HG03432 (cell line): Measurements from ENCODE around the gene KIR2DL4.
"Not testable (repeated sequence)": the region's sequence is repeated elsewhere in the genome, so short reads cannot be mapped to it uniquely, and the experiment has no call there.

ENCODE experiments used
- ATAC-seq: cut with Tn5 transposase; IDR thresholded peaks from one replicate; pipeline ENCODE4 v1.9.1; 2021; ENCODE audit warnings: mild to moderate bottlenecking, moderate library complexity; ENCODE audit not compliant: unreplicated experiment

The KIR2DL4 gene

DNA sequence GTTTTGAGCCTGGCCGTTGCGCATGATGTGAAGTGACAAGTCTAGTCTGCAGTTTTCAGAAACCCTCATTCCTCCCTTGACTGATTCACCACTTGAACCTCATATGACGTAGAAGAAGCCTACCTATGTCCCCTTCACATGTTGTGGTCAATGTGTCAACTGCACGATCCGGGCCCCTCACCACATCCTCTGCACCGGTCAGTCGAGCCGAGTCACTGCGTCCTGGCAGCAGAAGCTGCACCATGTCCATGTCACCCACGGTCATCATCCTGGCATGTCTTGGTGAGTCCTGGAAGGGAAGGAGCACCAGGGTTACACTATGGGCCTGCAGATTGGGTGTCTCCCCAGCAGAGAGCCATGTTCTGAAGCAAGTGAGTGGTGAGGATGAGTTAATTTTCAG lies at the start of gene KIR2DL4:
TSS of gene KIR2DL4 (plus strand) at position 201 of the 400 bp plus-strand sequence. CDS start at position 243, 42 bp downstream.
- ATAC-seq, result no peak

DNA sequence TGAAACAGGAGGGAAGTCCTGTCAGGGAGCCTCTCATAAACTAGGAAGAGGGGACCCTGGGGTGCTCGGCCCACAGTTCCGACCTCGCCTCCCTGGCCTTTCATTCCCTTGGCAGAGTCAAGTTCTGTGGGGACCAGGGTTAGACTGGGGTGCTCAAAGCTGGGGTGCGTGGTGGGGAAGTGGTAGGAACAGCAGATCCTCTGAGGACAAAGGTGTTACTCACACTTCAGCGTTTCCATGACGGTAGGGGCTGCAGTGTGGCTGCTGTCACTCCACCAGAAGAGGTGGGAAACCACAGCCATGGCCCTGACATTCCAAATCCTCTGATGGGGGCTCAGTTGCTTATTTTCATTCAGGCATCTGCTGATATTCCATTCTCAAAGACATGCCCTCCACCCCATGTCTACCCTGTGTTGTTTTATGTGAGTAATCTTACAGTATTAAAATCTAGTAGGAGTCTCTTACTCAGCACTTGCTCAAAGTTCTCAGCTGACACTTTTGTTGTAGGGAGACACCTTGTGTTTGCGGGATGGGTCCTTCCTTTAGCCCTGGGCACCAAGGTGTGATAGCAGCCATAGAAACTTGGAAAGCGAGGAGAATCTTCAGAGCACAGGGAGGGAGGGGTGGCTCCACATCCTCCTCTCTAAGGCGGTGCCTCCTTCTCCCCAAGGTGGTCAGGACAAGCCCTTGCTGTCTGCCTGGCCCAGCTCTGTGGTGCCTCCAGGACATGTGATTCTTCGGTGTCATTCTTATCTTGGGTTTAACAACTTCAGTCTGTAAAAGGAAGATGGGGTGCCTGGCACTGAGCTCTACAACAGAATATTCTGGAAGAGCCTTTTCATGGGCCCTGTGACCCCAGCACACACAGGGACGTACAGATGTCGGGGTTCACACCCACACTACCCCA lies 47.0 kb upstream of the KIR2DL4 start:
- not testable (repeated sequence) for ATAC-seq

DNA sequence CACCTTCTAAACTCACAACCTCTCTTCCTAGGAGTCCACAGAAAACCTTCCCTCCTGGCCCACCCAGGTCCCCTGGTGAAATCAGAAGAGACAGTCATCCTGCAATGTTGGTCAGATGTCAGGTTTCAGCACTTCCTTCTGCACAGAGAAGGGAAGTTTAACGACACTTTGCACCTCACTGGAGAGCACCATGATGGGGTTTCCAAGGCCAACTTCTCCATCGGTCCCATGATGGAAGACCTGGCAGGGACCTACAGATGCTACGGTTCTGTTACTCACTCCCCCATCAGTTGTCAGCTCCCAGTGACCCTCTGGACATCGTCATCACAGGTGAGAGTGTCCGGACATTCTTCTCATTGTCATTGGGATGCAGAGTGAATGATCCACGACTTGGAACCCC lies 44.8 kb upstream of the KIR2DL4 start:
- not testable (repeated sequence) for ATAC-seq

DNA sequence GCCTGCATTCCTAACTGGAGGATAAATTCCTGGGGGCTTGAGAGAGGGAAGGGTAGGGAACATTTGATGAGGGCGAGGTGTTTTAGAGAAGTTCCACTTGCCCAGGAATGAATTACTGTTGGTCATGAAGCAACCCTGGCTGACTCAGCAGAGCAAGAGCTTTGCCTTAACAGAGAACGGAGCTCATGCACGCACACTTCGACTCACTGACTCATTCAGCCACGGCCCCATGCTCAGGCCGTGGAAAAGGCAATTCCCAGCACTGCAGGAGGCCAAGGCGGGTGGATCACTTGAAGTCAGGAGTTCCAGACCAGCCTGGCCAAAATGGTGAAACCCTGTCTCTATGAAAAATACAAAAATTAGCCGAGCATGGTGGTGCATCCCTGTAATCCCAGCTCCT lies 39.2 kb upstream of the KIR2DL4 start:
- ATAC-seq, result not testable (repeated sequence)

DNA sequence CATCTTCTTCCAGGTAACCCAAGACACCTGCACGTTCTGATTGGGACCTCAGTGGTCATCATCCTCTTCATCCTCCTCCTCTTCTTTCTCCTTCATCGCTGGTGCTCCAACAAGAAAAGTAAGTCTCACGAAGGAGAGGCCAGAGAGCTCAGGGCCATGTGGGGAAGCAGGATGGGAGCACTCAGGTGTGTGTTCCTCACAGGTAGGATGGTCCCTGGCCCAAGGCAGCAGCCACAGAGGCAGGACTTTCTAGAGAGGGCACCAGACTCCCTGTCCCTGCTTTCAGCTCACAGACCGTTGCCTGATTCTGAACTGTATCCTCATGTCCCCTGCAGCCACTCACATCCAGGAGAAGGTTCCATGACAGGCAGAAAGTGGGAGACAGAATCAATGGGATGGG lies 36.9 kb upstream of the KIR2DL4 start:
- ATAC-seq, result not testable (repeated sequence)

DNA sequence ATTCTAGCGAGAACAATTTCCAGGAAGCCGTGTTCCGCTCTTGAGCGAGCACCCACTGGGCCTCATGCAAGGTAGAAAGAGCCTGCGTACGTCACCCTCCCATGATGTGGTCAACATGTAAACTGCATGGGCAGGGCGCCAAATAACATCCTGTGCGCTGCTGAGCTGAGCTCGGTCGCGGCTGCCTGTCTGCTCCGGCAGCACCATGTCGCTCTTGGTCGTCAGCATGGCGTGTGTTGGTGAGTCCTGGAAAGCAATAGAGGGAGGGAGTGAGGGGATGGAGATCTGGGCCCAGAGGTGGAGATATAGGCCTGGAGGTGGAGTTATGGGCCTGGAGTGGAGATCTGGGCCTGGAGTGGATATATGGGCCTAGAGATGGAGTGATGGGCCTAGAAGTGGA lies 33.8 kb upstream of the KIR2DL4 start, which contains the start of gene KIR2DL1:
TSS of gene KIR2DL1 (plus strand) at position 148 of the 400 bp plus-strand sequence. CDS start at position 206, 58 bp downstream.
- ATAC-seq, result not testable (repeated sequence)

DNA sequence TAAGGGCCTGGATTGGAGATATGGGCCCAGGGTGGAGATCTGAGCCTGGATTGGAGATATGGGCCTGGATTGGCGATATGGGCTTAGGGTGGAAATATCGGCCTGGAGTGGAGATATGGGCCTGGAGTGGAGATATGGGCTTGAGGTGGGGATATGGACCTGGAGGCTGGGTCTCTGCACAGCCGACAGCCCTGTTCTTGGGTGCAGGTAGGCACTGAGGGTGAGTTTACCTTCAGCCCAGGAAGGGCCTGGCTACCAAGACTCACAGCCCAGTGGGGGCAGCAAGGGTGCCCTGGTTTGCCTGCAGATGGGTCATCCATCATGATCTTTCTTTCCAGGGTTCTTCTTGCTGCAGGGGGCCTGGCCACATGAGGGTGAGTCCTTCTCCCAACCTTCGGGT lies 32.9 kb upstream of the KIR2DL4 start:
- ATAC-seq, result not testable (repeated sequence)

DNA sequence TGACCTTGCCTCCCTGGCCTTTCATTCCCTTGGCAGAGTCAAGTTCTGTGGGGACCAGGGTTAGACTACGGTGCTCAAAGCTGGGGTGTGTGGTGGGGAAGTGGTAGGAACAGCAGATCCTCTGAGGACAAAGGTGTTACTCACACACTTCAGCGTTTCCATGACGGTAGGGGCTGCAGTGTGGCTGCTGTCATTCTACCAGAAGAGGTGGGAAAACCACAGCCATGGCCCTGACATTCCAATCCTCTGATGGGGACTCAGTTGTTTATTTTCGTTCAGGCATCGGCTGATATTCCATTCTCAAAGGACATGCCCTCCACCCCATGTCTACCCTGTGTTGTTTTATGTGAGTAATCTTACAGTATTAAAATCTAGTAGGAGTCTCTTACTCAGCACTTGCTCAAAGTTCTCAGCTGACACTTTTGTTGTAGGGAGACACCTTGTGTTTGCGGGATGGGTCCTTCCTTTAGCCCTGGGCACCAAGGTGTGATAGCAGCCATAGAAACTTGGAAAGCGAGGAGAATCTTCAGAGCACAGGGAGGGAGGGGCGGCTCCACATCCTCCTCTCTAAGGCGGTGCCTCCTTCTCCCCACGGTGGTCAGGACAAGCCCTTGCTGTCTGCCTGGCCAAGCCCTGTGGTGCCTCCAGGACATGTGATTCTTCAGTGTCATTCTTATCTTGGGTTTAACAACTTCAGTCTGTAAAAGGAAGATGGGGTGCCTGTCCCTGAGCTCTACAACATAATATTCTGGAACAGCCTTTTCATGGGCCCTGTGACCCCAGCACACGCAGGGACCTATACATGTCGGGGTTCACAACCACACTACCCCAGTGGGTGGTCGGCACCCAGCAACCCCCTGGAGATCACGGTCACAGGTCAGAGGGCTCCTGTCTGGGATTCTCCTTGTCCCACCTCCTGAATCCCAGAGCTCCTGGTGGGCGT lies 32.1 kb upstream of the KIR2DL4 start:
- ATAC-seq, result not testable (repeated sequence)

DNA sequence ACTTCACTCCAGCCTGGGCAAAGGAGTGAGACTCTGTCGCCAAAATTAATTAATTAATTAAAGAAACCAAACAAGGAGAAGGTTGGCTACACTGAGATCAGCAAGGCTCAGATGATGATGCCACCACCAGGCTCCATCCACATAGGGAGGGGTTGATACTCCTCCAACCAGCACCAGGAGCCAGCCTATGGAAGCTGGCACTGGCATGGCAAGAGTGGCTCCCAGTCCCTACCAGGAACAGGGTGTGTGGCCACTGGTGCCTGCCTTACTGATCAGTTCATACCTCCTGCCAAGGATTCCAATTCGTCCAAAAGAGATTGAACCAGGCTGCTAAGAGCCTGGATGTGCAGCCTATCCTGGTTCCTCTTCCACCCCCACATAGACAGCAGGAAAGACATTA lies 30.7 kb upstream of the KIR2DL4 start:
- not testable (repeated sequence) for ATAC-seq

DNA sequence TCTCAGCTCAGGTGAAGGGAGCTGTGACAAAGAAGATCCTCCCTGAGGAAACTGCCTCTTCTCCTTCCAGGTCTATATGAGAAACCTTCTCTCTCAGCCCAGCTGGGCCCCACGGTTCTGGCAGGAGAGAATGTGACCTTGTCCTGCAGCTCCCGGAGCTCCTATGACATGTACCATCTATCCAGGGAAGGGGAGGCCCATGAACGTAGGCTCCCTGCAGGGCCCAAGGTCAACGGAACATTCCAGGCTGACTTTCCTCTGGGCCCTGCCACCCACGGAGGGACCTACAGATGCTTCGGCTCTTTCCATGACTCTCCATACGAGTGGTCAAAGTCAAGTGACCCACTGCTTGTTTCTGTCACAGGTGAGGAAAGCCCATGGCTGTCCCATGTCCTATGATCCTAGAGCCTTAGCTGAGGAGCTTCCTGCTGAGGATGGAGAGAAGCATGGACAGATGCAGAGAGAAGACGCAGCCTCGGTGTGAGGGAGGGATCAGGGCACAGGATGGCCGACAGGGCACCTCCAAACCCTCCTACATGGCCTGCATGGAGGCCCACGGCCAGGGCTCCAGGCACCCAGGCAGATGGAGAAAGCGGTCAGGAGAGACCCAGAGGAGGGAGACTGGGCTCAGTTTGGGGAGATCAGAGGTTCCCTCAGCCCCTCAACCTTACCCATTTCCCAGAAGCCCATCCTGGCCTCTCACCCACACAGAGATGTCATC lies 28.2 kb upstream of the KIR2DL4 start:
- ATAC-seq, result not testable (repeated sequence)

DNA sequence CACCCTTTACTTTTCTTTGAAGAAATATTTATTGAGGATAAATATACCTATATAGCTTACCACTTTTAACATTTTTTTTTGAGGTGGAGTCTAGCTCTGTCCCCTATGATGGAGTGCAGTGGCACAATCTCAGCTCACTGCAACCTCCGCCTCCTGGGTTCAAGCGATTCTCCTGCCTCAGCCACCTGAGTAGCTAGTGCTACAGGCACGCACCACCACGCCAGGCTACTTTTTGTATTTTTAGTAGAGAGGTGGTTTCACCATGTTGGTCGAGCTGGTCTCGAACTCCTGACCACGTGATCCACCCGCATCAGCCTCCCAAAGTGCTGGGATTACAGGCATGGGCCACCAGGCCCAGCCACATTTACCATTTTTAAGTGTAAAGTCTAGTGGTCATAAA lies 27.6 kb upstream of the KIR2DL4 start:
- not testable (repeated sequence) for ATAC-seq

DNA sequence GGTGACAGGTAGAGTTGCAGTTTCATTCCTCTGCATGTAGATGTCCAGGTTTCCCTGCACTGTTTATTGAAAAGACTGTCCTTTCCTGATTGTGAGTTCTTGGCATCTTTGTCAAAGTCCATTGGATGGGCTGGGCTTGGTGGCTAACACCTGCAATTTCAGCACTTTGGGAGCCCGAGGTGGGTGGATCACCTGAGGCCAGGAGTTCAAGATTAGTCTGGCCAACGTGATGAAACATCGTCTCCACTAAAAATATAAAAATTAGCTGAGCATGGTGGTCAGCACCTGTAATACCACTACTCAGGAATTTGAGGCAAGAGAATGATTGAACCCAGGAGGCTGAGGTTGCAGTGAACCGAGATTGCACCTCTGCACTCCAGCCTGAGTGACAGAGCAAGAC lies 25.6 kb upstream of the KIR2DL4 start:
- not testable (repeated sequence) for ATAC-seq

DNA sequence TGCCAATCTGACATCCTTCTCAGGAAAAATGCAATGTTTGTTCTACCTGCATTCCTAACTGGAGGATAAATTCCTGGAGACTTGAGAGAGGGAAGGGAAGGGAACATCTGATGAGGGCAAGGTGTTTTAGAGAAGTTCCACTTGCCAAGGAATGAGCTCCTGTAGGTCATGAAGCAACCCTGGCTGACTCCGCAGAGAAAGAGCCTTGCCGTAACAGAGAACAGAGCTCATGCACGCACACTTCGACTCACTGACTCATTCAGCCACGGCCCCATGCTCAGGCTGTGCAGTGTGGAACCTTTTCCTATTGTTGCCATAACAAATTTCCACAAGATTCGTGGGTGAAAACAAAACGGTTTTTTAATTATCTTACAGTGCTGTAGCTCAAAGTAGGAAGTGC lies 24.5 kb upstream of the KIR2DL4 start:
- ATAC-seq, result not testable (repeated sequence)

DNA sequence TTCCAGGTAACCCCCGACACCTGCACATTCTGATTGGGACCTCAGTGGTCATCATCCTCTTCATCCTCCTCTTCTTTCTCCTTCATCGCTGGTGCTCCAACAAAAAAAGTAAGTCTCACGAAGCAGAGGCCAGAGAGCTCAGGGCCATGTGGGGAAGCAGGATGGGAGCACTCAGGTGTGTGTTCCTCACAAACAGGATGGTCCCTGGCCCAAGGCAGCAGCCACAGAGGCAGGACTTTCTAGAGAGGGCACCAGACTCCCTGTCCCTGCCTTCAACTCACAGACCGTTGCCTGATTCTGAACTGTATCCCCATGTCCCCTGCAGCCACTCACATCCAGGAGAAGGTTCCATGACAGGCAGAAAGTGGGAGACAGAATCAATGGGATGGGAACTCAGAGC lies 20.5 kb upstream of the KIR2DL4 start:
- ATAC-seq, result not testable (repeated sequence)

DNA sequence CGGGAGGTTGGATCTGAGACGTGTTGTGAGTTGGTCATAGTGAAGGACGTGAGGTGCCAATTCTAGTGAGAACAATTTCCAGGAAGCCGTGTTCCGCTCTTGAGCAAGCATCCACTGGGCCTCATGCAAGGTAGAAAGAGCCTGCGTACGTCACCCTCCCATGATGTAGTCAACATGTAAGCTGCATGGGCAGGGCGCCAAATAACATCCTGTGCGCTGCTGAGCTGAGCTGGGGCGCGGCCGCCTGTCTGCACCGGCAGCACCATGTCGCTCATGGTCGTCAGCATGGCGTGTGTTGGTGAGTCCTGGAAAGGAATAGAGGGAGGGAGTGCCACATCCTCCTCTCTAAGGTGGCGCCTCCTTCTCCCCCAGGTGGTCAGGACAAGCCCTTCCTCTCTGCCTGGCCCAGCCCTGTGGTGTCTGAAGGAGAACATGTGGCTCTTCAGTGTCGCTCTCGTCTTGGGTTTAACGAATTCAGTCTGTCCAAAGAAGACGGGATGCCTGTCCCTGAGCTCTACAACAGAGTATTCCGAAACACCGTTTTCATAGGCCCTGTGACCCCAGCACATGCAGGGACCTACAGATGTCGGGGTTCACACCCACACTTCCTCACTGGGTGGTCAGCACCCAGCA lies 17.2 kb upstream of the KIR2DL4 start:
- not testable (repeated sequence) for ATAC-seq

DNA sequence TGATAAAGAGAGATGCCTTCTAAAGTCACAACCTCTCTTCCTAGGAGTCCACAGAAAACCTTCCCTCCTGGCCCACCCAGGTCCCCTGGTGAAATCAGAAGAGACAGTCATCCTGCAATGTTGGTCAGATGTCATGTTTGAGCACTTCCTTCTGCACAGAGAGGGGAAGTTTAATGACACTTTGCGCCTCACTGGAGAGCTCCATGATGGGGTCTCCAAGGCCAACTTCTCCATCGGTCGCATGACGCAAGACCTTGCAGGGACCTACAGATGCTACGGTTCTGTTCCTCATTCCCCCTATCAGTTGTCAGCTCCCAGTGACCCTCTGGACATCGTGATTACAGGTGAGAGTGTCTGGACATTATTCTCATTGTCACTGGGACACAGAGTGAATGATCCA lies 15.3 kb upstream of the KIR2DL4 start:
- ATAC-seq, result not testable (repeated sequence)

DNA sequence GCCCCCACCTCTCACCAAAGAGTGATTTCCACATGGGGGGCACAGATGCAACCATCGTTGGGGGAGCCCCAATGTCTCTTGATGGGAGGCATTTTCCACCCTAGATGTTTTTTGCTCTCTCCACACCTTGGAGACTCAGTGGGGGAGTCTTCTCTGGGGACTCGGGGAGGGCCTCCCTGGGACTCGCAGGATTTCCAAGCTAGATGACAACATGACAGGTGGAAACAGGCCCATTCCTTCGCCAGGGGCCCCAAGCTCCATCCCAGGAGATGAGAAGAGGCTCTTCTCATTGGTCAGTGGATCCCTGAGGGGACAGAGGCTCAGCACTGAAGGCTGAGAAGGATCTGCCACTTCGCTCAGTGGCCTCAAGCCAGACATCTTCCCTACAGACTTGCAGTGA lies 12.7 kb upstream of the KIR2DL4 start:
- no peak for ATAC-seq

DNA sequence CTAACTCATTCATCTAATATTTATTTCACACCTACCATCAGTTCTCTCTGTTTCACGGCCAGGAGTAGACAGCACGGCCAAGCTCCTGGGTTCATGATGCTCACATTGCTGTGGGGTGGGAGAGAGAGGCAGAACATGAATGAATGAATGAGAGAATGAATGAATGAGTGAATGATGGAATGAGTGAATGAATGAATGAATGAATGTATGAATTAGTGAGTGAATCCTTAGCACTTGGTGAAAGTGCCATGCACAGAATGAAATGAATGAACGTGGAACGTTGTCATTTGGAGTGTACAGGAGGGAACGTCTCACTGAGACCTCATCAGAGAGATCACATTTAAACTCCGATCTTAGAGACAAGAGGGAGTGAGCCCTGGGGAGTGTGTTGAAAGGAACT lies 11.9 kb upstream of the KIR2DL4 start:
- no peak for ATAC-seq

DNA sequence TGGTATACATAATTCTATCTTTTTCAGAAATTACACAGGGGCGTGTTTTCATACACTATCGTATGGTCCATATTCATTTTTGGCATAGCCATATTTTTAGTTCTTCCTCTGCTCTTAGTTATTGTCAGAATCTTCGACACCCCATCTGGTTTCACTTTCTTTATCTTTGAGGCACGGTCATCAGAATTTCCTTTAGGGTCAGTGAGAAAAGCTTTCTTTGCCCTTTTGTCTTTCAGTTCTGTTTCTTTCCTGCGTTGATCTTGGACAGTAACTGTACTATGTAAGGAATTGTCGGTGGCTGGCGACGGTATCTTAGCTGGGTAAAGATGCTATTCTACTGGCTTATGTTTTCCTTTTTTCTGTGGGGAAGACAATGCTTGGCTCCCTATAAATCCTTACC lies 10.6 kb upstream of the KIR2DL4 start:
- no peak for ATAC-seq

DNA sequence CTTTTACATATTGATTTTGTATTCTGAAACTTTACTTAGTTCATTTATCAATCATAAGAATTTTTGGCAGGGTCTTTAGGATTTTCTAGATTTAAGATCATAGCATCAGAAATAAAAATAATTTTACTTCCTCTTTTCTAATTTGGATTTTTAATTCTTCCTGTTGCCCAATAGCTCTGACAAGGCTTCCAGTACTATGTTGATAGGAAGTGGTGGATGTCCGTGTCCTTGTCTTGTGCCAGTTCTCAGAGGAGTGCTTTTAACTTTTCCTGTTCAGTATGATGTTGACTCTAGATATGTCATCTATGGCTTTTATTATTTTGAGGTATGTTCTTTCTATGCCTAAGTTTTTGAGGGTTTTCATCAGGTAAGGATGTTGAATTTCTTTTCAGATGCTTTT lies 7.7 kb upstream of the KIR2DL4 start:
- ATAC-seq, result no peak
